ENCODE results near the gene GTF2A1.

- TF ChIP-seq EZH2 (IDR thresholded peaks at IDR 0.05; ENCODE audit: insufficient read depth, poor library complexity, severe bottlenecking) (no peak), EZH2phosphoT487 (IDR thresholded peaks at IDR 0.05; ENCODE audit: insufficient read depth, low read depth) (no peak)
Measured at GRCh38 chr14:81177225-81177624, 43.5 kb downstream of the GTF2A1 start.
